ENCODE results near the gene GEMIN2.
"Not testable (repeated sequence)": the region's sequence is repeated elsewhere in the genome, so short reads cannot be mapped to it uniquely, and the experiment has no call there.

The GEMIN2 gene

GRCh38 chr14:39179042-39179441, 64.9 kb downstream of the GEMIN2 start:
- DNase-seq: no peak

DNA sequence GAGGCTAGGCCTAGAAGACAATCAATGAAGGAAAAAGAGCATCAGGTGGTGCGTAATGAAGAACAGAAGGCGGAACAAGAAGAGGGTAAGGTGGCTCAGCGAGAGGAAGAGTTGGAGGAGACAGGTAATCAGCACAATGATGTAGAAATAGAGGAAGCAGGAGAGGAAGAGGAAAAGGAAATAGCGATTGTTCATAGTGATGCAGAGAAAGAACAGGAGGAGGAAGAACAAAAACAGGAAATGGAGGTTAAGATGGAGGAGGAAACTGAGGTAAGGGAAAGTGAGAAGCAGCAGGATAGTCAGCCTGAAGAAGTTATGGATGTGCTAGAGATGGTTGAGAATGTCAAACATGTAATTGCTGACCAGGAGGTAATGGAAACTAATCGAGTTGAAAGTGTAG, 66.4 kb downstream of the GEMIN2 start:
- no peak for DNase-seq

DNA sequence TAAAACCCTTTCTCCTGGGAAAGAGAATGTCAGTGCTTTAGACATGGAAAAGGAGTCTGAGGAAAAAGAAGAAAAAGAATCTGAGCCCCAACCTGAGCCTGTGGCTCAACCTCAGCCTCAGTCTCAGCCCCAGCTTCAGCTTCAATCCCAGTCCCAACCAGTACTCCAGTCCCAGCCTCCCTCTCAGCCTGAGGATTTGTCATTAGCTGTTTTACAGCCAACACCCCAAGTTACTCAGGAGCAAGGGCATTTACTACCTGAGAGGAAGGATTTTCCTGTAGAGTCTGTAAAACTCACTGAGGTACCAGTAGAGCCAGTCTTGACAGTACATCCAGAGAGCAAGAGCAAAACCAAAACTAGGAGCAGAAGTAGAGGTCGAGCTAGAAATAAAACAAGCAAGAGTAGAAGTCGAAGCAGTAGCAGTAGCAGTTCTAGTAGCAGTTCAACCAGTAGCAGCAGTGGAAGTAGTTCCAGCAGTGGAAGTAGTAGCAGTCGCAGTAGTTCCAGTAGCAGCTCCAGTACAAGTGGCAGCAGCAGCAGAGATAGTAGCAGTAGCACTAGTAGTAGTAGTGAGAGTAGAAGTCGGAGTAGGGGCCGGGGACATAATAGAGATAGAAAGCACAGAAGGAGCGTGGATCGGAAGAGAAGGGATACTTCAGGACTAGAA, 67.0 kb downstream of the GEMIN2 start:
- DNase-seq: no peak

DNA sequence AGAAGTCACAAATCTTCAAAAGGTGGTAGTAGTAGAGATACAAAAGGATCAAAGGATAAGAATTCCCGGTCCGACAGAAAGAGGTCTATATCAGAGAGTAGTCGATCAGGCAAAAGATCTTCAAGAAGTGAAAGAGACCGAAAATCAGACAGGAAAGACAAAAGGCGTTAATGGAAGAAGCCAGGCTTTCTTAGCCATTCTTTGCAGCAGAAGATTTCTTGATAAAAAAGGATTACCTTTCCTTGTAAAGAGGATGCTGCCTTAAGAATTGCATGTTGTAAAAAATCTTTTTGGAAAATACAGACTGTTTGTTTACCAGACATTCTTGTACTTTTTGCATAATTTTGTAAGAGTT, 67.5 kb downstream of the GEMIN2 start:
- DNase-seq: no peak

- no peak for DNase-seq
Observed at GRCh38 chr14:39182770-39183684, 68.9 kb downstream of the GEMIN2 start.

DNA sequence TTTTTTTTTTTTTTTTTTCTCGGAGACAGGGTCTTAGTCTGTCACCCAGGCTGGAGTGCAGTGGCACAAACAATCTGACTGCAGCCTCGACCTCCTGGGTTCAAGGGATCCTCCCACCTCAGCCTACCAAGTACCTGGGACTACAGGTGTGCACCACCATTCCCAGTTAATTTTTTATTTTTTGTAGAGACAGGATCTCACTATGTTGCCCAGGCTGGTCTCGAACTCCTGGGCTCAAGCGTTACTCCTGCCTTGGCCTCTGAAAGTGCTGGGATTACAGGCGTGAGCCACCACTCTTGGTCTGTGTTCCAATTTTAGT, 69.5 kb downstream of the GEMIN2 start:
- DNase-seq: not testable (repeated sequence)

GRCh38 chr14:39184628-39185255, 70.6 kb downstream of the GEMIN2 start:
- no peak for DNase-seq

- no peak for DNase-seq
Observed at GRCh38 chr14:39185256-39186049, 71.3 kb downstream of the GEMIN2 start.

Data from stimulated activated naive CD4-positive, alpha-beta T cell treated with Interleukin-2 at 50 U/mL for 16 hours (primary cell).